GM21381 (cell line): Measurements from ENCODE around the gene RGS12.
A peak's percentile ranks its signal among the peaks of the same experiment; 100 is the strongest.

ENCODE experiments used
- ATAC-seq: cut with Tn5 transposase; IDR thresholded peaks from one replicate; pipeline ENCODE4 v1.9.1; 2021; ENCODE audit warnings: mild to moderate bottlenecking, moderate library complexity; ENCODE audit not compliant: unreplicated experiment

RGS12 gene

GRCh38 chr4:3292571-3293400 is at the start of gene RGS12:
Gene RGS12, plus strand, starts transcription at chr4:3293021. Its CDS starts 23,150 bp downstream, at chr4:3316171.
- peak; percentile 88 for ATAC-seq

GRCh38 chr4:3243136-3243780 is 49.6 kb upstream of the RGS12 start:
- ATAC-seq = no peak

GRCh38 chr4:3244002-3244401 is 48.8 kb upstream of the RGS12 start:
- ATAC-seq = no peak

DNA sequence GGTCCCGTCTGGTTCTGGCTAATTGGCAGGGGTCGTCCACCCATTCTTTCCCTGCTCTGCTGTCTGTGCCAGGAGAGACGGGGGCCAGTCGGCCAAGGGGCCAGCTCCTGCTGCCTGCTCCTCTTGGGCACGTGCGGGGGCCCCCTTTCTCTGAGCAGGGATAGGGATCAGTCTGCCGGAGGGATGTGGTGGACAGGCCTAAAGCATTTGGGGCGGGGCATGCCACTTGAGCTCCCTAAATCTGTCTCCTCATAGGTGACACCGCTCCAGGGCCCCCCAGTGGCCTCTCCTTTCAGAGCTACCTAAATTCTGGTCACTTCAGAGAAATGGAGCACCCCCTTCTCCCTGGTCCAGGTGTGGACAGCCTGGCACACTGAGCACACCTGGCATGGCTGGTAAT is 48.1 kb upstream of the RGS12 start:
- ATAC-seq = no peak

GRCh38 chr4:3245676-3246075 is 47.1 kb upstream of the RGS12 start:
- no peak for ATAC-seq

DNA sequence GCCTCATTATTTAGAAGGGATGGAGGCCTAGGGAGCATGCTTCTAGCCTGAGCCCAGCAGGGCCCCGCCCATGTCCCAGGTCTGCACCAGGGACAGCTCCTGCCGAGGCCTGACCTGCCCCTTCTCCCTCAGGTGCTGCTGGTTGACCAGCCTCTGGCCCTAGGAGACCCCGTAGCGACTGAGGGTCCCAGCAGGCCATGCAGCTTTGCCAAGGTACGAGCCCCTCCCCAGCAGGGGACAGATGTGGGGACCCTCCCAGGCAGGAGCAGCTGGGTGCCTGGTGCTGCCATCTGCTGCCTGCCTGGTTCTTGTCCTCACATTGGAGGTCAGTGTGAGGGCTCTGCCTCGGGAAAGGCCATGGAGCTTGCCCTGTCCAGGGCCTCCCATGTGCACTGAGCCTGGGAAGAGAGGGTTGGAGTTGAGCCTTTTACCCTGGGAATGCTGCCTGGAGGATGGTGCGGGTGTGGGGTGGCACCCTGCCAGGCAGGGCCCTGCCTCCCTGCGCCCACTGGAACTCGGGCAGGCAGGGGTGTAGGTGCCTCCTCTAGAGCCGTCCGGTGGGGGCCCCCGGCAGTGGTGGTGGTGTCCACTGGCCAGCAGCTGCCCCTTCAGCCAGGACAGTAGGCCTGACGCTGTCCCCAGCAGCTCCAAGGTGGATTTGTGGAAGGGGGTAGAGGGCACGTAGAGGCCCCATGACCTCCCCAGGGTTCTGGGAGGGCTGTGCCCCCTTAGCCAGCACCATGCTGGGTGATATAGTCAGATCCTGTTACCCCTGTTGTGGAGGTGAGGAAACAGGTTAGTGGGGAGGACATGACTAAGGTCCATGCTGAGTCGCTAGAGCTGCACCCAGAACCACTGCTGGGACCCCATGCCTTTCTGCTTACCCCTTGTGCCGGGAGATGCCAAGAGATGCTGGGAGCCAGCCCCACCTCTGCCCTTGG is 46.1 kb upstream of the RGS12 start:
- ATAC-seq = no peak

DNA sequence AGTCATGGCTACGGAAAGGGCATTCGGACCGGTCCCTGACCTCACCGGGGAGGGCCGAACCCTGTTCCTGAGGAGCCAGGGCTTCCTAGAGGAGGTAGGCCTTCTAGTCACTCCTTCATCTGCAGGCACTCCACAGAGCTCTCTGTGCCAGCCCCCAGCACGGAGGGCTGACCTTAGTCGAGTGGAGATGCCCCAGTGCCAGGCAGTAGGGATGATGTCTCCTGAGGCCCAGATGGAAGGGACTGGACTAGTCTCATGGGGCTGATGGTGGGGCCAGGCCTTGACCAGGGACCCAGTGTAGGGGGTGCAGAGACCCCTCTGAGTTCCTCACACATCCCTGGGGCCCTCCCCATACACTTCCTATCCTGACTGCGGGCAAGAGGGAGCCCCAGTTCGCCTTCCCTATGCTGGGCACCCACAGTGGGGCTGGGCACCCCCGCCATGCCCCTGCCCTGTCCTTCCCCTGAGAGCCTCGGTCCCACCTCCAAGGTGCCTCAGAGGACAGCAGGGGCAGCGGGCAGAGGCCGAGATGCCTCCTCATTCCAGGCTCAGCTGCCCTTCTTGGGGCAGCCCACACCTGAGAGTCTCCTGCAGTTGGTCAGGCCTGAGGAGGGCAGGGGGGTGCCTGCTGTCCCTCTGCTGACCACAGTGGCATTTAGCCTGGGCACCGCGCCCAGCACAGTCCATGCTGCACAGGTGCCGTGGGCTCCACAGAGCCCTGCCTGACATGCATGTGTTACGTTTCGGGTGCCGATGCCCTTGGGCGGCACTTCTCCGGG is 45.2 kb upstream of the RGS12 start:
- ATAC-seq = no peak

DNA sequence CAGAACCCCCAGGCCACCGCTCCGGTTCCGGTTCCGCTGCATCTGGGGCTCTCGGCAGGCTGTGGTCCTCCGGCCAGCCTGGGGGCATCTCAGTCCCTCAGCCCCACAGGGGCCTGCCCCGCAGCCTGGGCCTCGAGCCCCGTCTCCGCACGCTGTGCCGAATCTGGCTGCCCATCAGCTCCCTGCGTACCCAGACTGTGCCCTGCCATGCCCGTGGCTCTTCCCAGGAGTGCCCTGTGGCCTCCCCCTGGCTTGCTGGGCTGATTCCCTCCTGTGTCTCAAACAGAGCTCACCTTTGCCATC is 44.7 kb upstream of the RGS12 start:
- ATAC-seq = no peak

DNA sequence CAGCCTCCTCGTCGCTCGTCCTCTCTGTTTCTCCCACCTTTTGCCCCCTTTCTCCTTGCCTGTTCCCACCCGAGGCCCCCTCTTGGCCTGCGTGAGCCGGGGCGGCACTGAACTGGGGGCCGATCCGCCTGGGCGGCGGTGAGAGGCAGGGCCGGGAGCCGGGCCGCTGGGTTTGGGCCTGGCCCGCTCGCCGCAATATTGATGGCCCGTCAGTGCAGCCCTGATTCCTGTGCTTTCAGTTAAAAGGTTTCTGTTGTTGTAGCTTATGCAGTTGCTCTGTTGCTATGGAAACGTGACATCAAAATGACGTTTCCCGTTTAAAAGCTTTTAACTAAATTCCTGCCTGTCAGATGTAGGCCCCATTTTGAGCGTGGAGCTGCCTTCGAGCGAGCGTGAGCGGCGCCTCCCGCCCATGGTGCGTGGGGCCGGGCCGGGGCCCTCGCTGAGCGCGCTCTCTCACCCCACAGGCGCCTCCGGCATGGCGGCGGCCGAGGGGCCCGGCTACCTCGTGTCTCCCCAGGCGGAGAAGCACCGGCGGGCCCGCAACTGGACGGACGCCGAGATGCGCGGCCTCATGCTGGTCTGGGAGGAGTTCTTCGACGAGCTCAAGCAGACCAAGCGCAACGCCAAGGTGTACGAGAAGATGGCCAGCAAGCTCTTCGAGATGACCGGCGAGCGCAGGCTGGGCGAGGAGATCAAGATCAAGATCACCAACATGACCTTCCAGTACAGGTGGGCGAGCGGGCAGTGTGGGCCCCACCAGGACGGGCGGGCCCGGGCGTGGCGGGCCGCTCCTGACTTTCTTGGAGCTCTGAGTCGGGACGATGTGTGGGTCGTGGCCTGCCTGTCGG is 43.8 kb upstream of the RGS12 start, which contains the start of gene MSANTD1:
MSANTD1 (plus strand) TSS at position 349 of the 851 bp plus-strand sequence; CDS start at position 413, 64 bp downstream.
- ATAC-seq = no peak

DNA sequence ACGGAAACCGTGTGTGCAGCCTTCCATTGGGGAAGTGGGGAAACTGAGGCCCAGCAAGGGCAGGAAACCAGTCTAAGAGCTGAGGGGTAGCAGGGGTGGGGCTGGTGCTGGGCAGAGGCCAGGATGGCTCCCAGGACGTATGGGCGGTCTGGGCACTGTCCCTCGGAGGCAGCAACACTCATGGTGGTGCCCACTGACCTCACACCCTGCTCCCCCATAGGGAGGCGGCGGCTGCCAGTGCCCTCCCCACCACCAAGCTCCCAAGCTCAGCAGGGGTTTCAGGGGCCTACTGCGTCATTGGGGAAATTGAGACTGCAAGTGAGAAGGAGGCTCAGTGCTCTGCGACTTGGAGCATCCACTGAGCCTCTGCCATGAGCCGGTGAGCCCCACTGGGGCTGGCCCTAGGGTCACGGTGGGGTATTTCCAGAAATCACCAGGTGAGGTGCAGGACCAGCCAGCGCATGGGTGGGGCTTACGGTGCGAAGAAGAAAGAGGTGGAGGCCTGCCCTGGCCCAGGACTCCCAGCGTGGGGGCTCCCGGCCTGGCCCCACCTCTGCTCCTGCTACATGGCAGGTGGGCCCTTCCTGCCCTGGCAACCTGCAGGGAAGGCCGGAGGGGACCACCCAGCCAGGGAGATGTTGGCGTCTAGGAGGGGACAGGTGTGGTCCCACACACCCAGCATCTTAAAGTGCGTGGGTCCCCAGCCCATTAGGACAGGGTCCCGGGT is 42.9 kb upstream of the RGS12 start:
- ATAC-seq = no peak

DNA sequence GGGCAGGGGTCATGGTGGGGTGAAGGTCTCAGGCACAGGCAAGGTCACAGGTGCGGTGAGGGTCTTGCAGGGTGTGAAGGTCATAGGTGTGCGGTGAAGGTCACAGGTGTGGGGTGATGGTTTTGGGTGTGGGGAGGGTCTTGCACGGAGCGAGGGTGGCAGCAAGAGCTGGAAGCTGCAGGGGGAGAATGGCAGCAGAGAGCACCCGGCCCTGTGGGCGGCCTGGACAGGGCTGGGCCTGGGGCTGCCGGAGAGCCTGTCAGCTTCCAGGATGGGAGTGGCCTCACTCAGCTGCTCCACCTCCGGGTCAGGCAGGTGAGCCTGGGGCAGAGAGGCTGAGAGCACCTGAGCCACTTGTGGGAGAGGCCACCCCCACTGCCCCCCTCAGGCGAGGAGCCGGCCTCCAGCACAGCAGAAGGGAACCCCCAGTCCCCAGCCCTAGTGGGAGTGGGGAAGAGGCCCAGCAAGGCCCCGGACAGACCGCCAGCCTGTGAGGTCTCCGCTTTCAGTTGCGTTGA is 42.3 kb upstream of the RGS12 start:
- ATAC-seq = no peak

DNA sequence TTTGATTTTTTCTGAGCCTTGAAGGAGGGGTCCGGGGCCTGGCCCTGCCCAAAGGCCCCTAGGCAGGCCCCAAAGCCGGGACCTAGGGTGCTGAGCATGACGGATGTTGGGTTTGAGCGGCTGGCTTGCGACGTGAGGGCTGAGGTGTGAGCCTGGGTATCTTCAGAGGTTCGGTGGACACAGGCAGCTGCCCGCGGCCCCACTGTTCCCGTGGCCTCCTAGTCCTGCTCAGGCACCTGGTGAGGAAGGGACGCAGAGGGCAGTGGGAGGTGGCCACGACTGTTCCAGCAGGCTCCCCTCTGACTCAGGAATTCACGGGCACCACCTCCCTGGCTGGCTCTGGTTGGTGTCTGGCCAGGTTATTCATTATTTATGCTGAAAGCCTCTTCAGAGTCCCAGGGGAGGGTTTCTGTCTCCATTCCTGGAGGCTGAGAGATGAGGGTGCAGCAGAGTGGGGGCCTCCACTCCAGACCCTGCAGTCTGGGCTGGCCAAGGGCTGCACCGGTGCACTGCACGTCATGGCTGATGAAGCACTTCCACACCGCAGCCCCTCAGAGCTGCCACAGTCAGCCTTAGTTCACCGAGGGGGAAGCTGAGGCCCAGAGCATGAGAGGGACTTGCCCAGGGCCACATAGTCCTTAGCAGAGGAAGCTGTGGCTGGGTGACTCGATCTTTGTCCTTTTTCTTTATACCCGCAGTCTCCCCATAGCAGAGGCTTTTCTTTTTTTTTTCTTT is 41.7 kb upstream of the RGS12 start:
- ATAC-seq = no peak

GRCh38 chr4:3251691-3252479 is 40.9 kb upstream of the RGS12 start:
- ATAC-seq = no peak

- no peak for ATAC-seq
Observed at GRCh38 chr4:3252480-3252828, 40.4 kb upstream of the RGS12 start.

- ATAC-seq = no peak
Observed at GRCh38 chr4:3252831-3253641, 39.8 kb upstream of the RGS12 start.

DNA sequence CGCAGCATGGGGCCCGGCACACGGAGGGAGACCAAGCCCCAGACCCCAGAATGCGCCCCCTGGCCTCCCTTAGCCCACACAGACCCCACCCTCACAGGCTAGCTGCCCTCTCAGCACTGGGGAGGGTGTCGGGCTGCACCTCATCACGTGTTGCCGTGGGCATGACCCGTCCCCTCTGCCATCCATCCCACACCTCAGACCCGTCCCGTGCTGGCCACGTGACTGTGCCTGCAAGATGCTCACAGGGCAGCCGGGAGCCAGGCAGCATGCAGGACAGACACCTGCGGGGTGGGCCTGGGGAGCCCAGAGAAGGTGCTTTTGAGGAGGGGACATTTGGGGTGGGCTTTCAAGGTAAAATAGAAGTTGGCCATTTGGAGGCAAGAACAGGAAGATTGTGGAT is 39.0 kb upstream of the RGS12 start:
- ATAC-seq = no peak
